OCI-LY1 (cell line): ENCODE measurements around the gene CMTM5.

Experiments used
- H2AFZ ChIP-seq: fragments of 200-600 bp; sonication (generic), shearing (Covaris generic); 2 replicates; pipeline ENCODE4 v1.6.0; 2014; ENCODE audit warnings: antibody characterized with exemption, mild to moderate bottlenecking, low read length
- H3F3A ChIP-seq: fragments of 200-600 bp; sonication (generic), shearing (Covaris generic); 2 replicates; pipeline ENCODE4 v1.6.0; 2014; ENCODE audit warnings: mild to moderate bottlenecking, antibody characterized with exemption, low read length, moderate library complexity; ENCODE audit not compliant: insufficient read depth
- H3K27ac ChIP-seq: fragments of 200-600 bp; sonication (generic); 2 replicates; pipeline ENCODE4 v1.5.1; 2014; ENCODE audit warnings: low read length, mixed run types, mild to moderate bottlenecking, low read depth; ENCODE audit not compliant: poor library complexity, severe bottlenecking
- H3K27me3 ChIP-seq: fragments of 200-600 bp; sonication (generic); 2 replicates; pipeline ENCODE4 v1.6.0; 2014; ENCODE audit warnings: antibody characterized with exemption, mild to moderate bottlenecking, low read length, moderate library complexity; ENCODE audit not compliant: insufficient read depth
- H3K36me3 ChIP-seq: fragments of 200-600 bp; sonication (generic); 2 replicates; pipeline ENCODE4 v1.6.1; 2014; ENCODE audit warnings: mild to moderate bottlenecking, antibody characterized with exemption, low read length, moderate library complexity, mixed read lengths; ENCODE audit not compliant: insufficient read depth
- H3K4me1 ChIP-seq: fragments of 200-600 bp; sonication (generic); 2 replicates; pipeline ENCODE4 v1.5.1; 2014; ENCODE audit warnings: mild to moderate bottlenecking, low read length, moderate library complexity; ENCODE audit not compliant: insufficient read depth, severe bottlenecking
- H3K4me2 ChIP-seq: fragments of 200-600 bp; sonication (generic), shearing (Covaris generic); 2 replicates; pipeline ENCODE4 v1.6.1; 2014; ENCODE audit warnings: low read length
- H3K4me3 ChIP-seq: fragments of 200-600 bp; sonication (generic); 2 replicates; pipeline ENCODE4 v1.5.1; 2014; ENCODE audit warnings: low read length, low read depth, mild to moderate bottlenecking, mixed read lengths; ENCODE audit not compliant: poor library complexity, severe bottlenecking
- H3K79me2 ChIP-seq: fragments of 200-600 bp; shearing (Covaris generic); 2 replicates; pipeline ENCODE4 v1.6.1; 2016; ENCODE audit warnings: mixed run types, low read length, mixed read lengths; ENCODE audit not compliant: insufficient read depth
- H3K9ac ChIP-seq: fragments of 200-600 bp; sonication (generic), shearing (Covaris generic); 2 replicates; pipeline ENCODE4 v1.6.1; 2014; ENCODE audit warnings: mild to moderate bottlenecking, low read length, mixed read lengths
- H3K9me2 ChIP-seq: fragments of 200-600 bp; sonication (generic), shearing (Covaris generic); 2 replicates; pipeline ENCODE4 v1.6.1; 2014; ENCODE audit warnings: low read depth, mild to moderate bottlenecking, low read length, mixed read lengths
- H3K9me3 ChIP-seq: fragments of 200-600 bp; shearing (Covaris generic); 2 replicates; pipeline ENCODE4 v1.6.1; 2014; ENCODE audit warnings: low read length, mixed read lengths
- H4K20me1 ChIP-seq: fragments of 200-600 bp; sonication (generic), shearing (Covaris generic); 2 replicates; pipeline ENCODE4 v1.6.0; 2016; ENCODE audit warnings: mild to moderate bottlenecking, low read length; ENCODE audit not compliant: insufficient read depth
- CTCF ChIP-seq: fragments of 200-600 bp; sonication (generic), shearing (Covaris generic); IDR thresholded peaks from 2 replicates; pipeline ENCODE4 v1.5.1; 2017; ENCODE audit warnings: mild to moderate bottlenecking, antibody characterized with exemption, low read length, moderate library complexity, mixed read lengths
- EZH2 ChIP-seq: fragments of 200-600 bp; sonication (generic), shearing (Covaris generic); IDR thresholded peaks from 2 replicates; pipeline ENCODE4 v1.8.0; 2017; ENCODE audit warnings: borderline replicate concordance, mixed run types, mild to moderate bottlenecking, antibody characterized with exemption, low read length, moderate library complexity, mixed read lengths

CMTM5 gene

GRCh38 chr14:23371865-23372264 is 5.0 kb upstream of the CMTM5 start:
- Histone ChIP-seq H3K4me3 (no peak overlapping the region), H3K4me2 (no peak overlapping the region), H3K79me2 (no peaks in the 10 kb centered on the region), H3F3A (no peaks in the 10 kb centered on the region), H4K20me1 (no peaks in the 10 kb centered on the region), H2AFZ (no peak overlapping the region), H3K9ac (no peak overlapping the region), H3K9me2 (no peaks in the 10 kb centered on the region), H3K9me3 (no peaks in the 10 kb centered on the region), H3K4me1 (no peaks in the 10 kb centered on the region), H3K27me3 (no peaks in the 10 kb centered on the region), H3K27ac (no peak overlapping the region), H3K36me3 (no peaks in the 10 kb centered on the region)
- TF ChIP-seq CTCF, result no peak
- no peak for TF ChIP-seq EZH2

GRCh38 chr14:23372509-23372908 is 4.3 kb upstream of the CMTM5 start, which contains the start of gene IL25:
Gene IL25 (plus strand): TSS chr14:23372809.
- no peaks in the 10 kb centered on the region for H3F3A ChIP-seq
- H3K36me3 ChIP-seq, result no peaks in the 10 kb centered on the region
- no peaks in the 10 kb centered on the region for H3K9me2 ChIP-seq
- no peaks in the 10 kb centered on the region; the same call in 1 of the 2 replicates for H3K27me3 ChIP-seq
- no peaks in the 10 kb centered on the region for H4K20me1 ChIP-seq
- H3K9me3 ChIP-seq, result no peaks in the 10 kb centered on the region
- H2AFZ ChIP-seq, result no peak within 1 kb of the TSS
- no peak within 1 kb of the TSS for H3K27ac ChIP-seq
- TF ChIP-seq CTCF (no peak), EZH2 (no peak)
- H3K4me1 ChIP-seq, result no peaks in the 10 kb centered on the region
- H3K4me2 ChIP-seq, result no peak within 1 kb of the TSS
- H3K79me2 ChIP-seq, result no peaks in the 10 kb centered on the region
- H3K4me3 ChIP-seq, result no peak within 1 kb of the TSS
- no peak within 1 kb of the TSS for H3K9ac ChIP-seq

- Histone ChIP-seq H3K79me2 (no peaks in the 10 kb centered on the region), H3K36me3 (no peaks in the 10 kb centered on the region), H3K27ac (no peak overlapping the region), H2AFZ (no peak overlapping the region), H3K9me2 (no peaks in the 10 kb centered on the region), H4K20me1 (no peaks in the 10 kb centered on the region), H3F3A (no peaks in the 10 kb centered on the region), H3K9ac (no peak overlapping the region), H3K27me3 (no peaks in the 10 kb centered on the region; the same call in 1 of the 2 replicates), H3K4me3 (no peak overlapping the region), H3K4me1 (no peaks in the 10 kb centered on the region), H3K9me3 (no peaks in the 10 kb centered on the region), H3K4me2 (no peak overlapping the region)
- TF ChIP-seq EZH2 (no peak), CTCF (no peak)
Measured at GRCh38 chr14:23373041-23373440, 3.8 kb upstream of the CMTM5 start.
